Measurements from ENCODE around the gene SPSB4.

SPSB4 gene

DNA sequence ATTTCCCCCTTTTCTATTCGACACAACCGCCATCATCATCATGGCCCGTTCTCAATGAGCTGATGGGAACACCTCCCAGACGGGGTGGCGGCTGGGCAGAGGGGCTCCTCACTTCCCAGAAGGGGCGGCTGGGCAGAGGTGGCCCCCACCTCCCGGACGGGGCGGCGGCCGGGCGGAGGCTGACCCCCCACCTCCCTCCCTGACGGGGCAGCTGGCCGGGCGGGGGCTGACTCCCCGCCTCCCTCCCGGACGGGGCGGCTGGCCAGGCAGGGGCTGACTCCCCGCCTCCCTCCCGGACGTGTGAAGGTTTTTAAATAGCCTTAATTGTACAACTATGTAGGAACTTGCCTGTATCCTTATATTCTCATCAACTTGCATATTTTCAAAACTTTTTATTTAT lies 20.9 kb upstream of the SPSB4 start:
- Histone ChIP-seq H3K36me3 (no peaks in the 10 kb centered on the region), H3K4me3 (ENCODE audit: low read depth in 1 of 2, low read length in 1 of 2) (no peak overlapping the region), H3K4me1 (ENCODE audit: control insufficient read depth in 1 of 2, insufficient read depth in 1 of 2, low read depth in 1 of 2, low read length in 1 of 2) (no peaks in the 10 kb centered on the region), H3K27me3 (peaks cover 11% of the 10 kb centered on the region), H3K27ac (no peak overlapping the region), H3K9me3 (no peaks in the 10 kb centered on the region)
- TF ChIP-seq, protein P1, sequence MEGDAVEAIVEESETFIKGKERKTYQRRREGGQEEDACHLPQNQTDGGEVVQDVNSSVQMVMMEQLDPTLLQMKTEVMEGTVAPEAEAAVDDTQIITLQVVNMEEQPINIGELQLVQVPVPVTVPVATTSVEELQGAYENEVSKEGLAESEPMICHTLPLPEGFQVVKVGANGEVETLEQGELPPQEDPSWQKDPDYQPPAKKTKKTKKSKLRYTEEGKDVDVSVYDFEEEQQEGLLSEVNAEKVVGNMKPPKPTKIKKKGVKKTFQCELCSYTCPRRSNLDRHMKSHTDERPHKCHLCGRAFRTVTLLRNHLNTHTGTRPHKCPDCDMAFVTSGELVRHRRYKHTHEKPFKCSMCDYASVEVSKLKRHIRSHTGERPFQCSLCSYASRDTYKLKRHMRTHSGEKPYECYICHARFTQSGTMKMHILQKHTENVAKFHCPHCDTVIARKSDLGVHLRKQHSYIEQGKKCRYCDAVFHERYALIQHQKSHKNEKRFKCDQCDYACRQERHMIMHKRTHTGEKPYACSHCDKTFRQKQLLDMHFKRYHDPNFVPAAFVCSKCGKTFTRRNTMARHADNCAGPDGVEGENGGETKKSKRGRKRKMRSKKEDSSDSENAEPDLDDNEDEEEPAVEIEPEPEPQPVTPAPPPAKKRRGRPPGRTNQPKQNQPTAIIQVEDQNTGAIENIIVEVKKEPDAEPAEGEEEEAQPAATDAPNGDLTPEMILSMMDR (IDR thresholded peaks at IDR 0.05), result no peak

DNA sequence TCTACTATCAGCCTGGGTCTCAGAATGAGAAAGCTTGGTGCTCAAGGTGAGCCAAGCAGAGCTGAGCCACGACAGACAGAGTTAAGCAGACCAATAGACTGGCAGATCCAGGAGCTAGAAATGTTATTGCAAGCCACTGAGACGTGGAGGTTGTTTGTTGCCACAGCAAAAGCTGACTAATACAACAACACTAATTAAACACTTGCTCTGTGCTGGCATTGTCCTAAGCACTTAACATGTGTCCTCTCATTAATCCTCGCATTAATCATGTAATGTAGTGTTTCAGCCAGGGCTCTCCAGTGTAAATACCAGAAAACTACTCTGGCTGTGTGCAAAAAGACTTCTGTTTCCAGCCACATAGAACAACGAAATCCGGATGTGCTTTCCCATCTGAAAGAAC lies 11.6 kb upstream of the SPSB4 start:
- no peak overlapping the region for H3K4me3 ChIP-seq (ENCODE audit: low read depth in 1 of 2, low read length in 1 of 2)
- TF ChIP-seq, protein P1 (IDR thresholded peaks at IDR 0.05), result no peak
- no peaks in the 10 kb centered on the region for H3K9me3 ChIP-seq
- peaks cover 82% of the 10 kb centered on the region for H3K27me3 ChIP-seq
- no peaks in the 10 kb centered on the region for H3K36me3 ChIP-seq
- H3K27ac ChIP-seq, result no peak overlapping the region
- H3K4me1 ChIP-seq (ENCODE audit: control insufficient read depth in 1 of 2, insufficient read depth in 1 of 2, low read depth in 1 of 2, low read length in 1 of 2), result no peaks in the 10 kb centered on the region

DNA sequence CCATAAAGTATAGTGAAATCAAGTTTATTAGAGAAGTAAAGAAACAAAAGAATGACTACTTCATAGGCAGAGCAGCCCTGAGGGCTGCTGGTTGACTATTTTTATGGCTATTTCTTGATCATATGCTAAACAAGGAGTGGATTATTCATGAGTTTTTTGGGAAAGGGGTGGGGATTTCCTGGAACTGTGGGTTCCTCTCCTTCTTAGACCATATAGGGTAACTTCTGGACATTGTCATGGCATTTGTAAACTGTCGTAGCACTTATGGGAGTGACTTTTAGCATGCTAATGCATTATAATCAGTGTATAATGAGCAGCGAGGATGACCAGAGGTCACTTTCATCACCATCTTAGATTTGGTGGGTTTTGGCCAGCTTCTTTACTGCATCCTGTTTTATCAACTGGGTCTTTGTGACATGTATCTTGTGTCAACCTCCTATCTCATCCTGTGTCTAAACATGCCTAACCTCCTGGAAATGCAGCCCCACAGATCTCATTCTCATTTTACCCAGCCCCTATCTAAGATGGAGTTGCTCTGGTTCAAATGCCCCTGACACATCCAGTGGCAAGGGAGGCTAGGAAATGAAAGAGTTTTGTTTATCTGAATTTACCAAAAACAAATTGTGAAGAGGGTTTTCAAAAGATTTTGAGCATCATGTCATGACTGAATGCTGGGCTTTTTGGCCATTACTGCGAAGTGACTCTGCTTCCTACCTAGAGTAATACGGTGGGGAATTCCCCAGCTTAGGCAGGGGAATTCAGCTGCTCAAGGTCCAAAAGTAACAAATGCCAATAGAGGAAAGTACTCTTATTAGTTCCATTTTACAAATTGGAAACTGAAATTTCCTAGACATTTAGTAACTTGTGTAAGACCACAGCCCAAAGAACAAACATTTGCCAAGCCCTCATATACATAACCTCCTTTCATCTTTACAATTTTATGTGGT lies 6.2 kb upstream of the SPSB4 start:
- no peak overlapping the region for H3K27ac ChIP-seq
- no peaks in the 10 kb centered on the region for H3K4me1 ChIP-seq (ENCODE audit: control insufficient read depth in 1 of 2, insufficient read depth in 1 of 2, low read depth in 1 of 2, low read length in 1 of 2)
- TF ChIP-seq, protein P1 (IDR thresholded peaks at IDR 0.05), result no peak
- H3K9me3 ChIP-seq, result no peaks in the 10 kb centered on the region
- H3K36me3 ChIP-seq, result no peaks in the 10 kb centered on the region
- H3K27me3 ChIP-seq, result peaks cover 95% of the 10 kb centered on the region
- H3K4me3 ChIP-seq (ENCODE audit: low read depth in 1 of 2, low read length in 1 of 2), result no peak overlapping the region

DNA sequence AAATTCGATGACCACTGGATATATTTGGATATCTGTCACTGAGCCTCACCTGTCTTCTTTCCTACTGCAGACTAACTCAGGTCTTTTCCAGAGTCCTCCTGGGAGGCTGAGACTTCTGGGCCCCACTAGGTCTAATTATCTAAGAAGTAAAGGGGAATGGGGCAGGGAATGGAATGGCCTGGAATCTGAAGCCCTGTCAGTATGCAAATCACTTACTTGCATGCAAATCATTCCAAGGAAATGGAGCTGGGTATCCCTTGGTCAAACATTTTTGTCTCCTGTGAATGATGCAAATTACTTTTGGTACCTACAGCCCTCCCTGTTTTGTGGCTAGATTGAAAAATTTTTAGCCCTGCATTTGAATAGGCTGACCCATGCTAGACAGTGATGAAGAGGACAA lies 5.3 kb upstream of the SPSB4 start:
- no peak overlapping the region for H3K4me3 ChIP-seq (ENCODE audit: low read depth in 1 of 2, low read length in 1 of 2)
- H3K27me3 ChIP-seq, result peaks cover 95% of the 10 kb centered on the region
- no peak overlapping the region for H3K27ac ChIP-seq
- TF ChIP-seq, protein P1 (IDR thresholded peaks at IDR 0.05), result no peak
- H3K36me3 ChIP-seq, result no peaks in the 10 kb centered on the region
- peaks cover 0 to 4% of the 10 kb centered on the region in 2 experiments for H3K4me1 ChIP-seq (ENCODE audit: control insufficient read depth in 1 of 2, insufficient read depth in 1 of 2, low read depth in 1 of 2, low read length in 1 of 2)
- H3K9me3 ChIP-seq, result no peaks in the 10 kb centered on the region

DNA sequence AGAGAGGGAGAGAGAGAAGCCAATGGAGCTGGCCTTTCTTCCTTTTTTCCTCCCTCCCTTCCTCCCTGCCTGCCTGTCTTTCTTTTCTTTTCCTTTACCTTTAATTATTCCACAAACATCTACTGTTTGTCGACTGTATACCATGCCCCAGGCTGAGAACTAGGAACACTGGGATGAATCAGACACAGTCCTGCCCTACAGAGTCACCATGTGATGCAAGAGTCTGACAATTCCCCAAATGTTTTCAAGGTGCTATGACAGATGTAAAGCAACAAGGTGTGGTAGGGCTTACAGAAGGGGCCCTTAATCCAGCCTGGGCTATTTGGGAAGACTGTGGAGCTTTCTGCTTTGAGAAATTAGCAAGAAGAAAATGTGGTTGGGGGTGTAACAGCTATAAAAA lies 4.0 kb upstream of the SPSB4 start:
- no peaks in the 10 kb centered on the region for H3K36me3 ChIP-seq
- H3K27ac ChIP-seq, result no peak overlapping the region
- peaks cover 95% of the 10 kb centered on the region for H3K27me3 ChIP-seq
- TF ChIP-seq, protein P1 (IDR thresholded peaks at IDR 0.05), result no peak
- H3K9me3 ChIP-seq, result no peaks in the 10 kb centered on the region
- peaks cover 0 to 9% of the 10 kb centered on the region in 2 experiments for H3K4me1 ChIP-seq (ENCODE audit: control insufficient read depth in 1 of 2, insufficient read depth in 1 of 2, low read depth in 1 of 2, low read length in 1 of 2)
- no peak overlapping the region for H3K4me3 ChIP-seq (ENCODE audit: low read depth in 1 of 2, low read length in 1 of 2)

Data from neutrophil (primary cell).